Activated naive CD8-positive, alpha-beta T cell (primary cell): Measurements from ENCODE around the gene CDH13.

ENCODE experiments used
- H3K27ac Mint-ChIP-seq: one replicate; pipeline ENCODE4 v1.8.0; 2021; ENCODE audit warnings: mixed read lengths
- H3K27me3 Mint-ChIP-seq: one replicate; pipeline ENCODE4 v1.8.0; 2021; ENCODE audit warnings: mixed read lengths
- H3K36me3 Mint-ChIP-seq: one replicate; pipeline ENCODE4 v1.8.0; 2021; ENCODE audit warnings: mixed read lengths
- H3K4me1 Mint-ChIP-seq: one replicate; pipeline ENCODE4 v1.8.0; 2021; ENCODE audit warnings: low read depth, mixed read lengths
- H3K4me3 Mint-ChIP-seq: one replicate; pipeline ENCODE4 v1.8.0; 2021; ENCODE audit warnings: mild to moderate bottlenecking, mixed read lengths
- H3K9me3 Mint-ChIP-seq: one replicate; pipeline ENCODE4 v1.8.0; 2021; ENCODE audit warnings: low read depth, mixed read lengths

The CDH13 gene

GRCh38 chr16:83701494-83701893, 1074.7 kb downstream of the CDH13 start:
- no peaks in the 10 kb centered on the region for H3K36me3 Mint-ChIP-seq
- H3K27ac Mint-ChIP-seq: no peak overlapping the region
- no peak overlapping the region for H3K4me3 Mint-ChIP-seq
- peaks cover 10% of the 10 kb centered on the region for H3K27me3 Mint-ChIP-seq
- no peaks in the 10 kb centered on the region for H3K9me3 Mint-ChIP-seq
- no peaks in the 10 kb centered on the region for H3K4me1 Mint-ChIP-seq

- Mint-ChIP-seq H3K4me1 (no peaks in the 10 kb centered on the region), H3K36me3 (no peaks in the 10 kb centered on the region), H3K27me3 (peaks cover 9% of the 10 kb centered on the region), H3K9me3 (no peaks in the 10 kb centered on the region), H3K4me3 (no peak overlapping the region), H3K27ac (no peak overlapping the region)
Observed at GRCh38 chr16:83704656-83705055, 1077.9 kb downstream of the CDH13 start.

DNA sequence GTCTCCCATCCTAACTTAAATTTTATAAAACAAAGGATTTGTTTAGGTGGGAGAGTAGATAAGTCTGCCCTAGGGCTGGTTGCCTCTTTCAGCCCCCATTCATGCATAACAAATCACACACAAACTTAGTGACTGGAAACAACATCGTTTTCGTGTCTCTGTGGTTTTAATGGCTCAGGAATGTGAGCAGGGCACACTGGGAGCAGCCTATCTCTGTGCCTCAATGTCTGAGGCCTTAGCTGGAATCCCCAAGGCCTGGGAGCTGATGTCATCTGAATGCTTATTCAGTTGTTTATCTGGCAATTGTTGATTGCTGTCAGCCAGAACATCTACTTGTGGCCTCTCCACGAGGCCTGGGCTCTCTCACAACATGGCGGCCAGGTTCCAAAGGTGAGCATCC, 1079.1 kb downstream of the CDH13 start:
- no peak overlapping the region for H3K27ac Mint-ChIP-seq
- H3K4me3 Mint-ChIP-seq: no peak overlapping the region
- peaks cover 9% of the 10 kb centered on the region for H3K27me3 Mint-ChIP-seq
- no peaks in the 10 kb centered on the region for H3K9me3 Mint-ChIP-seq
- H3K36me3 Mint-ChIP-seq: no peaks in the 10 kb centered on the region
- no peaks in the 10 kb centered on the region for H3K4me1 Mint-ChIP-seq

GRCh38 chr16:83706394-83706793, 1079.6 kb downstream of the CDH13 start:
- Mint-ChIP-seq H3K27me3 (peaks cover 9% of the 10 kb centered on the region), H3K4me1 (no peaks in the 10 kb centered on the region), H3K4me3 (no peak overlapping the region), H3K36me3 (no peaks in the 10 kb centered on the region), H3K9me3 (no peaks in the 10 kb centered on the region), H3K27ac (no peak overlapping the region)

GRCh38 chr16:83711069-83711468, 1084.3 kb downstream of the CDH13 start:
- no peaks in the 10 kb centered on the region for H3K36me3 Mint-ChIP-seq
- no peaks in the 10 kb centered on the region for H3K9me3 Mint-ChIP-seq
- no peak overlapping the region for H3K4me3 Mint-ChIP-seq
- H3K4me1 Mint-ChIP-seq: no peaks in the 10 kb centered on the region
- H3K27ac Mint-ChIP-seq: no peak overlapping the region
- H3K27me3 Mint-ChIP-seq: peaks cover 7% of the 10 kb centered on the region

DNA sequence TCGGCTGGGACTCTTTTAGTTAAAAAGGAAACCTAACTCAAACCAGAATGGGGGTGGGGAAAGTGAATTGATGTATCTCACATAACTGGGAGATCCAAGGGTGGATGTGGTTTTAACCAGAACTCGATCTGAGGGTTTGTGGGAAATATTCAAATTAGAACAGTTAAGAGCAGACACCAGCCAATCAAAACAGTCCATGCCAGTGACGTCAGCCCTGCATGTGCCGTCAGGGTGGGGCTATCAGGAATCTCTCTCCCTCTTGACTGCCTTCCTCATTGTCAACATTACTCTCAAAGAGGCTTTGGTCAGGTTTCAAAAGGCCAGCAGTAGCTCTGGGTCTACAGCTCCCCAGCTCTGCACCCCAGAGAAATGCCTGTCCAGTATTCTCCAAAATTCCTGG, 1086.8 kb downstream of the CDH13 start:
- no peaks in the 10 kb centered on the region for H3K4me1 Mint-ChIP-seq
- H3K27ac Mint-ChIP-seq: no peak overlapping the region
- H3K9me3 Mint-ChIP-seq: no peaks in the 10 kb centered on the region
- no peak overlapping the region for H3K4me3 Mint-ChIP-seq
- H3K36me3 Mint-ChIP-seq: no peaks in the 10 kb centered on the region
- H3K27me3 Mint-ChIP-seq: peaks cover 2% of the 10 kb centered on the region

DNA sequence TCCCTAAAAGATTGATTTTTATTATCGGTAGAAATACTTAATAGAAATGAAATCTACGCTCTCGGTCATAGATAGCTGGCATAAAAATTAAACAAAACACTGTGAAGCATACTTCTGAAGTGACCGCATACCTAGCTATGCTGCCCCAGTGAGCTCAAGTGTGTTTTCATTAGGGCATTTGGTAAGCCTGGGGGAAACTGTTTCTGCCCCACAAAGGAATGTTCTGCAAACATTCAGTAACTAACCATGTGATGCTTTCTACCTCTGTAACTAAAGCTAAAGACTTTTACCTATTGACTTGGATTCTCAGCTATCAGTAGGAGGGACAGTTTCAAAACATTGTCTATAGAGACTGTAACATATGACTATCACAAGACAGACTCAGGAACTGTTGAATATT, 1087.5 kb downstream of the CDH13 start:
- Mint-ChIP-seq H3K27ac (no peak overlapping the region), H3K9me3 (no peaks in the 10 kb centered on the region), H3K27me3 (peaks cover 2% of the 10 kb centered on the region), H3K36me3 (no peaks in the 10 kb centered on the region), H3K4me3 (no peak overlapping the region), H3K4me1 (no peaks in the 10 kb centered on the region)

DNA sequence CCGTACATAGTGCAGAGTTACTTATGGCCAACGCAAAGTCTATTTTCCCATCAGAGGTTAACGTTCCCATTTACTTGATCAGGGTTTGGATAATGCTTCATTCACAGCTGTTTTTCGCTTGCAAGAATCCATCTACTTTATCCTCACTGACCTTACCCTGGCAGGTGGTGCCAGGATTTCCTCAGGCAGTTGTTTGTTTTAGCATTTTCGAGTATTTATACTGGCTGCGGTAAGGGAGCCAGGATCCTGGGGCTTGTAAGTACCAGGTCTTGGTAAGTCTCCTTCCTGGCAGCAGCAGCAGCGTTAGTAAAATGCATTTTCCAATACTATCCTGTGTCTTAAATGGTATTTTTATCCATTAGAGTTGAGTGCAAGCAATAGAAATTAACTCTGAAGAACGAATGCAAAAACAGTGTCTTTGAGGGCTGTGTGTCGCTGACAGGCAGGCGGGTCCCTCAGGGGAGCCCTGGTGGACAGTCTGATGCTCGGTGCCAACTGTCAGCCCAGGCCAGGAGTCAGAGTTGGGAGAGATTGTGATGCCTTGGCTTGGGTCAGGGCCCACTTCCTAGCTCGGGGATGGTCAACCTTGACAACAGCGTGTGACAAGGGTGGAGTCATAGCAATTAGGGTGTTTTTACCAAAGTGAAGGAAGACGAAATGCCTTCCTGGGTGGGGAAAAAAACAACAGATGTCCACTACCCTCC, 1088.6 kb downstream of the CDH13 start:
- no peak overlapping the region for H3K27ac Mint-ChIP-seq
- H3K4me1 Mint-ChIP-seq: no peaks in the 10 kb centered on the region
- H3K36me3 Mint-ChIP-seq: no peaks in the 10 kb centered on the region
- no peak overlapping the region for H3K4me3 Mint-ChIP-seq
- no peaks in the 10 kb centered on the region for H3K9me3 Mint-ChIP-seq
- H3K27me3 Mint-ChIP-seq: peaks cover 2% of the 10 kb centered on the region

DNA sequence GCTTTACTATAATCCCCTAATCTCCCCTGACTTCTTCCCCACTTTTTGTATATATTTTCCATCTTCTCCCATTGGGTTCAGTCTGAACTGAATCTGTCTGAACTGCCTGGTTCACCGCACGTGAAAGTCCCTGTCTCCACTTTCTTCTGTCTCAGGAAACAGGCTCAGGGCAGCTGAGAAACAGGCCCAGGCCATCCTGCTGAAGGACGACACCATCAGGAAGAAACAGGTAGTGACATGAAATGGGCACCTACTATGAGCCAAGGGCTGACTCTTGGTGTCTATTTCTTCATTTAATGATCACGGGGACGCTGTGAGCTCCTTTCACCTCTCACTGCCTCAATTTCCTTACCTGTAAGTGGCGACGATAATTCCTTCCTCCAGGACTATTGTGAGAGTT, 1090.5 kb downstream of the CDH13 start:
- Mint-ChIP-seq H3K27me3 (no peaks in the 10 kb centered on the region), H3K4me3 (no peak overlapping the region), H3K36me3 (no peaks in the 10 kb centered on the region), H3K27ac (no peak overlapping the region), H3K4me1 (no peaks in the 10 kb centered on the region), H3K9me3 (no peaks in the 10 kb centered on the region)

DNA sequence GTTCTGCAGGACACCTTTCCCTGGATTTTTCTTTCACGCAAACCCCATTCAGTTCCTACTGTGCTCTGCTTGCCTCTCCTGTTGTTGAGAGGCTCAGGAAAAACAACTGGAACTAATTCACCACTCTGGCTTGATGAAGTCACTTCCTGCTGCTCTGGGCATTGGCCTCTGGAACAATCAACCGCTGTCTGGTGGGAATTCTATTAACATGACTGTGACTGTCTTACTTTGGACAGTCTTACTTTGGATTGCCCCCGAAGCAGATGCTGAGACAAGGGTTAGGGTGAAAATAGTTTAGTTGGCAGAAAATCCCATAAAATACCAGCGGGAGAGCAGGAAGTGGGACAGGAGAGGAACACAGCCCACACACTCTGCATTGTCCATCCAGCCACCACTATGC, 1091.0 kb downstream of the CDH13 start:
- Mint-ChIP-seq H3K4me3 (no peak overlapping the region), H3K9me3 (no peaks in the 10 kb centered on the region), H3K27me3 (no peaks in the 10 kb centered on the region), H3K4me1 (no peaks in the 10 kb centered on the region), H3K36me3 (no peaks in the 10 kb centered on the region), H3K27ac (no peak overlapping the region)

DNA sequence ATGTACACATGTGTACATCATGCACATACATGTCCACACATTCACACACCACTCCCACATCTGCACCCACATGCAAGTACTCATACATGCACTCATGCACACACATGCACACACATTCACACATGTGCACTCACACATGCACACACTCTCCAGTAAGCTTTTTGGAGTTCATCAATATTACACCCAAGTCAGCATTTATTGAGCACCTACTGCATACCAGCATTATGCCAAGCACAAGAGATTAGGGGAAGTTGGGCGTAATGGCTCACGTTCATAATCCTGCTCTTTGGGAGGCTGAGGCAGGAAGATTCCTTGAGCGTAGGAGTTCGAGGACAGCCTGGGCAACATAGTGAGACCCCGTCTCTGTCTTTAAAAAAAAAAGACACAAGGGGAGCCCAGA, 1093.4 kb downstream of the CDH13 start:
- Mint-ChIP-seq H3K4me3 (no peak overlapping the region), H3K27me3 (peaks cover 2% of the 10 kb centered on the region), H3K36me3 (no peaks in the 10 kb centered on the region), H3K9me3 (no peaks in the 10 kb centered on the region), H3K4me1 (no peaks in the 10 kb centered on the region), H3K27ac (no peak overlapping the region)

DNA sequence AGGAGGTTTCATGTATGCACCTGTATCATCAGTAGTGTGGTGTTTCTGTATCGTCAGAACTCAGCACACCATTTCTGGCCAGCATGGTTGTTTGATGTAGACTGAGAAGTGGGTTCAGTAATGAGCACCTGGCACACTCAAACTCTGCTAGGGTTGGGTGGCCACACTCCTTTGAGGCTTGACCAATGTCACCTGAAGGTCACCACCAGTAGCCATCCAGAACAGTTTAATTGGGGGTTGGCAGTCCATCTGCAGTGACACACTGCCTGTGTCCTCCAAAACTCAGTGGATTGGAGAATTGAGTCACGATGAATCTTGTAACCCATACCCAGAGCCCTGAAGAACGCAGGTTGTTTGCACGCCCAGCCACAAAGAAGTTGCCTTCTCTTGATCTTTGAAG, 1094.2 kb downstream of the CDH13 start:
- peaks cover 2% of the 10 kb centered on the region for H3K27me3 Mint-ChIP-seq
- no peaks in the 10 kb centered on the region for H3K9me3 Mint-ChIP-seq
- no peak overlapping the region for H3K4me3 Mint-ChIP-seq
- H3K27ac Mint-ChIP-seq: no peak overlapping the region
- H3K36me3 Mint-ChIP-seq: no peaks in the 10 kb centered on the region
- no peaks in the 10 kb centered on the region for H3K4me1 Mint-ChIP-seq

- Mint-ChIP-seq H3K36me3 (no peaks in the 10 kb centered on the region), H3K27ac (no peak overlapping the region)
Observed at GRCh38 chr16:83721676-83722075, 1094.9 kb downstream of the CDH13 start.

DNA sequence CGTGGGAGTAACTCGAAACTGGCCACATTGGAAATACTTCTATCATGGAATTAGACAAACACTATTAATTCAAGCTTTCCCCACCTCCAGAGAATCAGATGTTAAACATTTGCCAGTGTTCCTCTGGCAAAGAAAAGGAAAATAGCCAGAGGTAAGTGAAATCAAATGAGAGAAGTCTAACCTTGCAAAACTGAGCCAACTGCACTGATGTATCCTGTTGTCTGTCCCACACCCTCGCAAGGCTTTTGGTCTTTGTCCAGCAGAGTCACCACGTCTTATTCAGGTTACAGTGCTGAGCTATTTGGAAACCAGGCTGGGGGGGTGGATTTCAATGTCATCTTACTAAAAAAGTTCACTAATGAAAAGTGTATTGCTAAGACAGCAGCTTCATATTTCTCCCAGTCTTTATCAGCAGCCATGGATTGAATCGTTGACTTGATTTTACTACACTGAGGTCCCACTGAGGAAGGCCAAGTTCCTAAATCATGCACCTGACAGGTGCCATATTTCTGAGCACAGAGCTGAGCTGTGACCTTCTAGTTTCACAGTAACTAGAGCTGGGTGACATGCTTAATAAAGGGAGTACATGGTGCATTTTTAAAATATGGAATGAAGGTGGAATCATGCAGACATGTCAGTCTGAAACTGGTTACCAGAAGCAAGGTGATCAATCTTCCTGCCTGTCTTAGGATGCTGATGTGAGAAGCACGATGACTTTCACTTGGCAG, 1095.9 kb downstream of the CDH13 start:
- Mint-ChIP-seq H3K9me3 (no peaks in the 10 kb centered on the region), H3K4me1 (peaks cover 1% of the 10 kb centered on the region), H3K4me3 (no peak overlapping the region), H3K27ac (no peak overlapping the region), H3K27me3 (peaks cover 2% of the 10 kb centered on the region), H3K36me3 (no peaks in the 10 kb centered on the region)

More at GRCh38 chr16:83721676-83722075, 1094.9 kb downstream of the CDH13 start:
- Mint-ChIP-seq H3K27me3 (peaks cover 2% of the 10 kb centered on the region), H3K4me3 (no peak overlapping the region), H3K4me1 (no peaks in the 10 kb centered on the region), H3K9me3 (no peaks in the 10 kb centered on the region)

- no peak overlapping the region for H3K27ac Mint-ChIP-seq
Observed at GRCh38 chr16:83723244-83723643, 1096.5 kb downstream of the CDH13 start.

DNA sequence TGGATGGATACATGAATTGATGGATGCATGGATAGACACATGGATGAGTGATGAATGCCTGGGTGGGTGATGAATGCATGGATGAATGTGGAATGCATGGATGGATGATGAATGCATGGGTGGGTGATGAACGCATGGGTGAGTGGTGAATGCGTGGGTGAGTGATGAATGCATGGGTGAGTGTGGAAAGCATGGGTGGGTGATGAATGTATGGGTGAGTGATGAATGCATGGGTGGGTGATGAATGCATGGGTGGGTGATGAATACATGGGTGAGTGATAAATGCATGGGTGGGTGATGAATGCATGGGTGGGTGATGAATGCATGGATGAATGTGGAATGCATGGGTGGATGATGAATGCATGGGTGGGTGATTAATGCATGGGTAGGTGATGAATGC, 1097.1 kb downstream of the CDH13 start:
- no peak overlapping the region for H3K27ac Mint-ChIP-seq
- peaks cover 2% of the 10 kb centered on the region for H3K27me3 Mint-ChIP-seq
- no peaks in the 10 kb centered on the region for H3K9me3 Mint-ChIP-seq
- H3K4me3 Mint-ChIP-seq: no peak overlapping the region
- no peaks in the 10 kb centered on the region for H3K36me3 Mint-ChIP-seq
- peaks cover 1% of the 10 kb centered on the region for H3K4me1 Mint-ChIP-seq

More at GRCh38 chr16:83723244-83723643, 1096.5 kb downstream of the CDH13 start:
- H3K36me3 Mint-ChIP-seq: no peaks in the 10 kb centered on the region
- no peaks in the 10 kb centered on the region for H3K9me3 Mint-ChIP-seq
- H3K4me3 Mint-ChIP-seq: no peak overlapping the region
- H3K27me3 Mint-ChIP-seq: peaks cover 2% of the 10 kb centered on the region
- peaks cover 1% of the 10 kb centered on the region for H3K4me1 Mint-ChIP-seq
